Hepatocyte (in vitro differentiated cells): ENCODE data around the gene LRRC42. TPM values are rescaled to one million over a fixed set of nuclear protein-coding genes. Genes with fewer than 3 reads are reported as not detected.
A peak's percentile ranks its signal among the peaks of the same experiment; 100 is the strongest.

Source experiments
- DNase-seq: peaks from one replicate; pipeline ENCODE4 v3.0.0-alpha.2; 2016; ENCODE audit warnings: low spot score
- H2AFZ ChIP-seq: fragments of 200-600 bp; sonication (generic); 2 replicates; pipeline ENCODE4 v1.6.0; 2016; ENCODE audit warnings: antibody characterized with exemption, mild to moderate bottlenecking
- H3K27ac ChIP-seq: fragments of 200-600 bp; sonication (generic); 2 replicates; pipeline ENCODE4 v1.5.1; 2016; ENCODE audit warnings: mild to moderate bottlenecking
- H3K27me3 ChIP-seq: fragments of 200-600 bp; sonication (generic); 2 replicates; pipeline ENCODE4 v1.6.1; 2016
- H3K36me3 ChIP-seq: fragments of 200-600 bp; sonication (generic); replicated peaks from 2 replicates; pipeline ENCODE4 v1.5.1; 2016; ENCODE audit warnings: low read depth; ENCODE audit not compliant: insufficient read depth
- H3K4me1 ChIP-seq: fragments of 200-600 bp; sonication (generic); 2 replicates; pipeline ENCODE4 v1.5.1; 2016; ENCODE audit warnings: mild to moderate bottlenecking, moderate library complexity; ENCODE audit not compliant: insufficient read depth
- H3K4me2 ChIP-seq: fragments of 200-600 bp; sonication (generic); 2 replicates; pipeline ENCODE4 v1.6.0; 2016
- H3K4me3 ChIP-seq: fragments of 200-600 bp; sonication (generic); 2 replicates; pipeline ENCODE4 v1.5.1; 2016; ENCODE audit warnings: mild to moderate bottlenecking
- H3K79me2 ChIP-seq: fragments of 200-600 bp; sonication (generic); 2 replicates; pipeline ENCODE4 v1.6.0; 2017; ENCODE audit warnings: mild to moderate bottlenecking
- H3K9me2 ChIP-seq: fragments of 200-600 bp; sonication (generic); replicated peaks from 2 replicates; pipeline ENCODE4 v1.6.0; 2017; ENCODE audit warnings: mild to moderate bottlenecking; ENCODE audit not compliant: insufficient read depth
- H3K9me3 ChIP-seq: fragments of 200-600 bp; sonication (generic); 2 replicates; pipeline ENCODE4 v1.5.1; 2016; ENCODE audit warnings: low read depth, mild to moderate bottlenecking
- H4K20me1 ChIP-seq: fragments of 200-600 bp; sonication (generic); 2 replicates; pipeline ENCODE4 v1.6.0; 2016; ENCODE audit warnings: mild to moderate bottlenecking; ENCODE audit not compliant: insufficient read depth, poor library complexity, severe bottlenecking
- CTCF ChIP-seq: fragments of 200-600 bp; sonication (generic); IDR thresholded peaks from 2 replicates; pipeline ENCODE4 v1.5.1; 2016; ENCODE audit warnings: antibody characterized with exemption, mild to moderate bottlenecking; ENCODE audit not compliant: poor library complexity
- EZH2 ChIP-seq: fragments of 200-600 bp; sonication (generic); IDR thresholded peaks from 2 replicates; pipeline ENCODE4 v1.6.1; 2016; ENCODE audit warnings: antibody characterized with exemption, mild to moderate bottlenecking, borderline replicate concordance
- EZH2phosphoT487 ChIP-seq: fragments of 200-600 bp; sonication (generic); IDR thresholded peaks from one replicate; pipeline ENCODE4 v1.6.1; 2018; ENCODE audit warnings: antibody characterized with exemption, mild to moderate bottlenecking, low read depth, moderate library complexity; ENCODE audit not compliant: unreplicated experiment, severe bottlenecking
- WGBS: methylation state at CpG from one replicate; pipeline ENCODE4 v1.1.6; 2016; ENCODE audit warnings: low lambda C conversion rate; ENCODE audit errors: missing lambda C conversion rate; 5-methylcytosine and 5-hydroxymethylcytosine counted together
- polyA plus RNA-seq: library from polyadenylated mRNA; unstranded; fragments of >200 nt; fragmentation: Nextera tagmentation; extraction: Ambion mirVana; gene quantifications from 2 replicates; pipeline ENCODE4 v1.2.1, GENCODE V29; 2016
- total RNA-seq: library from RNA; depleted of rRNA; stranded (reverse); fragments of >200 nt; gene quantifications from 2 replicates; pipeline ENCODE4 v1.2.3, GENCODE V29; 2014

LRRC42 gene
- total and polyA plus RNA-seq, 2 experiments from 2014 or later, result 56.6 to 58.2 TPM

- H3K4me2 ChIP-seq, result no peak overlapping the region
- TF ChIP-seq CTCF, result no peak
- TF ChIP-seq EZH2phosphoT487, result no peak
- TF ChIP-seq EZH2, result no peak
- peaks cover 13% of the 10 kb centered on the region for H3K4me1 ChIP-seq
- no peak overlapping the region for H3K4me3 ChIP-seq
- 83% methylated on average over 8 of the region's 8 CpGs for WGBS
- H3K27ac ChIP-seq, result no peak overlapping the region
- no peaks in the 10 kb centered on the region for H3K9me3 ChIP-seq
- H3K9me2 ChIP-seq, result no peaks in the 10 kb centered on the region
- H3K79me2 ChIP-seq, result no peaks in the 10 kb centered on the region
- H3K27me3 ChIP-seq, result no peaks in the 10 kb centered on the region
- no peaks in the 10 kb centered on the region for H4K20me1 ChIP-seq
- H2AFZ ChIP-seq, result no peak overlapping the region
- no peaks in the 10 kb centered on the region for H3K36me3 ChIP-seq
- no peak for DNase-seq
These were observed 67.4 kb downstream of the LRRC42 start for GRCh38 chr1:54013393-54014008.

GRCh38 chr1:54014009-54014629 is 68.0 kb downstream of the LRRC42 start:
- WGBS, result 81% methylated on average over 12 of the region's 17 CpGs
- no peaks in the 10 kb centered on the region for H3K27me3 ChIP-seq
- no peaks in the 10 kb centered on the region for H4K20me1 ChIP-seq
- no peak for DNase-seq
- H3K79me2 ChIP-seq, result no peaks in the 10 kb centered on the region
- H3K4me3 ChIP-seq, result no peak overlapping the region
- no peak overlapping the region for H3K27ac ChIP-seq
- TF ChIP-seq EZH2phosphoT487, result no peak
- no peak for TF ChIP-seq CTCF
- no peak for TF ChIP-seq EZH2
- no peak overlapping the region for H2AFZ ChIP-seq
- no peaks in the 10 kb centered on the region for H3K9me2 ChIP-seq
- no peaks in the 10 kb centered on the region for H3K9me3 ChIP-seq
- no peaks in the 10 kb centered on the region for H3K36me3 ChIP-seq
- peaks cover 13% of the 10 kb centered on the region for H3K4me1 ChIP-seq
- no peak overlapping the region for H3K4me2 ChIP-seq

GRCh38 chr1:54016343-54017282 is 70.5 kb downstream of the LRRC42 start:
- peak overlapping the region; percentile 39 for H3K27ac ChIP-seq
- H3K9me2 ChIP-seq, result no peaks in the 10 kb centered on the region

More at GRCh38 chr1:54016343-54017282, 70.5 kb downstream of the LRRC42 start:
- Histone ChIP-seq H3K4me2 (no peak overlapping the region), H3K9me3 (no peaks in the 10 kb centered on the region), H3K79me2 (no peaks in the 10 kb centered on the region), H4K20me1 (no peaks in the 10 kb centered on the region), H3K4me3 (no peak overlapping the region), H3K4me1 (peaks cover 13% of the 10 kb centered on the region), H2AFZ (no peak overlapping the region), H3K36me3 (no peaks in the 10 kb centered on the region), H3K27me3 (no peaks in the 10 kb centered on the region)
- TF ChIP-seq EZH2 (no peak), EZH2phosphoT487 (no peak), CTCF (no peak)
- WGBS, result 42% methylated on average over 8 of the region's 8 CpGs
- peak; percentile 81 for DNase-seq

Other genes with a start within 250 kb of the LRRC42 start
- gene GLIS1, start 207.2 kb upstream of the LRRC42 start, total RNA-seq, result 0.13 and 0.32 TPM in 2 replicates
- gene GLIS1, start 207.2 kb upstream of the LRRC42 start, polyA plus RNA-seq, result 1.3 and 1.5 TPM in 2 replicates
- 18.1 and 23.1 TPM in 2 replicates for gene NDC1, start 108.1 kb upstream of the LRRC42 start, total RNA-seq
- 5.4 and 7.8 TPM in 2 replicates for gene NDC1, start 108.1 kb upstream of the LRRC42 start, polyA plus RNA-seq
- gene YIPF1, start 56.6 kb upstream of the LRRC42 start, total RNA-seq, result 34.0 and 40.4 TPM in 2 replicates
- gene YIPF1, start 56.6 kb upstream of the LRRC42 start, polyA plus RNA-seq, result 27.7 and 29.6 TPM in 2 replicates
- 28.7 and 31.2 TPM in 2 replicates for gene DIO1, start 52.2 kb upstream of the LRRC42 start, total RNA-seq
- gene DIO1, start 52.2 kb upstream of the LRRC42 start, polyA plus RNA-seq, result 12.4 and 24.2 TPM in 2 replicates
- gene IFT25, start 651 bp upstream of the LRRC42 start, total RNA-seq, result 27.4 and 28.0 TPM in 2 replicates
- 69.0 and 69.2 TPM in 2 replicates for gene IFT25, start 651 bp upstream of the LRRC42 start, polyA plus RNA-seq
- gene LDLRAD1, start 71.8 kb downstream of the LRRC42 start, total RNA-seq, result 0.28 and 1.7 TPM in 2 replicates
- 0.13 and 0.82 TPM in 2 replicates for gene LDLRAD1, start 71.8 kb downstream of the LRRC42 start, polyA plus RNA-seq
- 708 and 714 TPM in 2 replicates for gene TMEM59, start 106.9 kb downstream of the LRRC42 start, total RNA-seq
- gene TMEM59, start 106.9 kb downstream of the LRRC42 start, polyA plus RNA-seq, result 1,181 and 1,185 TPM in 2 replicates
- gene TCEANC2, start 107.3 kb downstream of the LRRC42 start, total RNA-seq, result 2.5 and 3.0 TPM in 2 replicates
- gene TCEANC2, start 107.3 kb downstream of the LRRC42 start, polyA plus RNA-seq, result 3.2 and 3.4 TPM in 2 replicates
- not detected in 2 replicates for gene CDCP2, start 206.7 kb downstream of the LRRC42 start, total RNA-seq
- not detected in 2 replicates for gene CDCP2, start 206.7 kb downstream of the LRRC42 start, polyA plus RNA-seq